ENCODE results near the gene PPP4R4.
"Not testable (repeated sequence)": the region's sequence is repeated elsewhere in the genome, so short reads cannot be mapped to it uniquely, and the experiment has no call there.

PPP4R4 gene

DNA sequence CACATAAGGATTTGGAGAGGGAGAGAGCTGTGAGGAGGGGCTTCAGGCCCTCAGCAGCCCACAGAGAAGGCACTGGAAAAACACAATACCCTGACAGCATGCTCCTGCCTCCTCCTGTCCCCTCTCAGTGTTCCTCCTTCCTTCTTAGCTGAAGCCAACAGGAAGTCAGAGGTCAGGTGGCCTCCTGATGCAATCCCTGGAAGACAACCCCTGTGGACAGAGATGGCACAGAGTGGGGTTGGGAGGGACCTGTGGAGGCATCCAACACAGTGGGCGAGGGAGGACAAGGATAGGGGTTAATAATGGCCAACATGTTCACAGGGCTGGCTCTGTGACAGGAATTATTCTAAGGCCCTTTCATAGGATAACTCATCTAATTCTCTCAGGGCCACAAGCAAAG, 29.4 kb upstream of the PPP4R4 start:
- DNase-seq, result no peak

DNA sequence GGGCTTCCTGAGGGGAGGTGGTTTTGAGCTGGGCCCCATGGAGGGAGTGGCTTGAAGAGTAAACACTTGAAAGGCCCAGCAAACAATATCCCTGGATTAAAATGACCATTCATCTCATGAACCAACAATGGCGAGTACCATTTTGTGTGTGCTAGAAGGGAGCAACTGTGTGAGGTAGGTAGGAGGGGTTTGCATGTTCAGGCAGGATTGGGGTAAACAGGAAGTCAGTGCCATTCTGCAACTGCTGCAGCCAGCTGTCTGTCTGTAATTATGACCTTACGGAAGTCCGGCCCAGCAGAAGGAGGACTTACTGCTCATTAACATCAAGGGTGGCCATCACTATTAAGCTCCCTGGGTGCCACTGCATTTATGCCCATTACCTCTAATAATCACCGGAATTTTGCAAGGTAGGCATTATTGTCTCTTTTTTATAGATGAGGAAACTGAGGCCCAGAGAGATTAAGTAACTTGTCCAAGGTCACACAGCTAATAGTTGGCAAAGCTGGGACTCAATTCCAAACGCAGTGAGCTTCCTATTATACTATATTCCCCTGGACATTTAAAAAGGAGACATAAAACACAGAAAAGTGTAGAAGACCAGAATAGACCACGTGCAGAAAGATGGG, 28.1 kb upstream of the PPP4R4 start:
- peak; percentile 48 for DNase-seq

DNA sequence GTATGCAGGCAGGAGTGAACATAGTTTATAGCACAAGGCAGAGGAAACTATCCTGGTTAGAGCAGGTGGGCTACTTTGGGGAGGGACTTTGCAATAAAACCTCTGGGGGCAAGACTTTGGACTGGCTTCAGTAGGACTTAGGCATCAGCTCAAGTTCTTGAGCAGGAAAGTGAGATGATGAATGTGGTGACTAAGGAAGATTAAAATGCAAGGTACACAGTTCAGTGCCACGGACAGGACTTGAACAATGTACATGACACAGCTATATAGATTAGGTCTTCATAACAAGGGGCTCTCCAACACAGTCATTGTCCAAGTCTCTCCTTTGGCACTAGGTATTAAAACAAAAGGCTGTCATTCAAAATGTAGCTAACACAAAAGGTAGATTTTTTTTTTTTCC, 21.4 kb upstream of the PPP4R4 start:
- no peak for DNase-seq

DNA sequence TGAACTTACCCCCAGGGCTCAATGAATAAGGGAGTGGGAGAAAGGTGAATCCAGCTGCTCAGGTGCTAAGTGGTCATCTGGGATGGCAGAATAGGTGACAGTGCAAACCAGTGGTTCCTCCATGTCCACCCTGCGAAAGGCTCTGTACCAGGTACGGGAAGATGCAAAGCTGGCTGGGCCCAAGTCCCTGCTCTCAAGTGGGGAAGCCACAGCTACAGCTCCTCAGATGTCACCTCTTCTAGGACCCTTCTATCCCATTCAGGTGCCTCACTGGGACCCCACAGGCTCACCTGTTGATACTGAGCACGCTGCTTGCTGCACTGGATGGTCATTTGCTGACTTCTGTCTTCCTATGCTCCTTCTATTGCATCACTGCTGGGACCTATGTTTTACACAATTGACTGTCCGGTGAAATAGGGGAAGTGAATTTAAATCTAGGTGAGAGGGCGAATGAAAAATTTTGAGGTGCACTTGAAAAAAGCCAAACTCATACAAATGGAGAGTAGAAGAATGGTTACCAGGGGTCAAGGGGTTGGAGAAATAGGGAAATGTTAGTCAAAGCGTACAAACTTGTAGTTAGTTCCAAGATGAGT, 20.3 kb upstream of the PPP4R4 start:
- no peak for DNase-seq

DNA sequence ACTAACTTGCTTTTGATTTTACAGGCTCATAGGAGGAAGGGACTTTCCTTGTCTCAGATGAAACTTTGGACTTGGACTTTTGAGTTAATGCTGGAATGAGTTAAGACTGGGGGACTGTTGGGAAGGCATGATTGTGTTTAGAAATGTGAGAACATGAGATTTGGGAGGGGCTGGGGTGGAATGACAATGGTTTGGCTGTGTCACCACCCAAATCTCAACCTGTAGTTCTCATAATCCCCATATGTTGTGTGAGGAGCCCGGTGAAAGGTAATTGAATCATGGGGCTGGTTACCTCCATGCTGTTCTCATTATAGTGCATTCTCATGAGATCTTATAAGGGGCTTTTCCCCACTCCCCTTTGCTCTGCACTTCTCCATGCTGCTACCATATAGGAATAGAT, 18.0 kb upstream of the PPP4R4 start:
- DNase-seq, result not testable (repeated sequence)

DNA sequence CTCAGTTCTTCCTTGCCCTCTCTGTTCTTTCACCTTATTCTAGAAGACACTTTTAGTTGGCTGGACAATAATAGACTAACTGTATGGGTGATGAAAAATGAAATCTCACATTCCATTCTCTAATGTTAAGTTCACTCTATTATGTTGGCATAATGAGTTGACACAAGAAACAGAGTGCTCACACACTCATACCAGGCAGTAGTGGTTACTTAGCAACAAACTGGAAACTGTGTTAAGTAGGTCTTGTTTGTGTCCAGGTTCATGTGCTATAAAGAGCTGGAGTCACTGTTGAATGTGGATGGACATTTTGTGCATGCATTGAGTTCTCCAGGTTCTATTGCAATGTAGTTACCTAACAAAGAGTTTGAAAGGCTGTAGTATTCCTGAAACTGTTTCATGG, 16.9 kb upstream of the PPP4R4 start:
- peak; percentile 39 for DNase-seq

DNA sequence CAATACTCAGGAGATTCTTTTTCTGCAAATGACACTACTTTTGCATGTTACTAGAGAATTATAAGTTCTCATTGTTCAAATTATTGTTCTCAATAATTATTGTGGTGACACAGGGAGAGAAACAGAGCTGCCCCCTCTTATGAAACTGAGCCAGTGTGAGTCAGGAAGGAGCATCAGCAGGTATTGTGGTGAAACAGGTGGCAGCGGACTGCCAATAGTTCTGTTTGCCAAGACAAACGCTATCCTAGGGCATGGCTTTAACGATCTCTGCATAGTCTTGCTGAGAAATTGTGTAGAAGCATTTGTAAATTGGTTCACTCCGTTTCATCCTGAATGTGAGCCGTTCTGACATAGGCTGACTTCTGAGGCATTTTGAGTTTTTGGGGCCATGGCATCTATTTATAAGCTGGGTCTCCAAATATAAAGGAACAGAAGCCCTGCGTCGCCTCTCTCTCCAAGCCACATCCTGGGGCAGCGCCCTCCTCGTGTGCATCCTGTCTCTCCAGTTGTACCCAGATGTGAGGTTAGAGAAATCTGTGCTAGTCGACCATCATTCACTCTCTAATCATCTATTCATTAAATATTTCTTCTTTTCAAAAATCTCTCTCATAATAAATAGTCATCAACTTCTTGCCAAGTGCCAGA, 15.8 kb upstream of the PPP4R4 start:
- no peak for DNase-seq

DNA sequence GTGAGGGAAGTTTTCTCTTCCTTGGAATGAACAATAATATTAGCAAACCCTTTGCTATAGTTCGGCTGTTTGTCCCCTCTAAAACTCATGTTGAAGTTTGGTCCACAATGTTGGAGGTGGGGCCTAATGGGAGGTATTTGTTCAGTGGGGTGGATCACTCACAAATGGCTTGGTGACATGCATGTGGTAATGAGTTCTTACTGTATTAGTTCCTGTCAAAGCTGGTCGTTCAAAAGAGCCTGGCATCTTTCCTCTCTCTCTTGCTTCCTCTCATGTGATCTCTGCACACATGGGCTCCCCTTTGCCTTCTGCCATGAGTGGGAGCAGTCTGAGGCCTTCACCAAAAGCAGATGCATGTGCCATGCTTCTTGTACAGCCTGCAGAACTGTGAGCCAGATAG, 13.1 kb upstream of the PPP4R4 start:
- no peak for DNase-seq

DNA sequence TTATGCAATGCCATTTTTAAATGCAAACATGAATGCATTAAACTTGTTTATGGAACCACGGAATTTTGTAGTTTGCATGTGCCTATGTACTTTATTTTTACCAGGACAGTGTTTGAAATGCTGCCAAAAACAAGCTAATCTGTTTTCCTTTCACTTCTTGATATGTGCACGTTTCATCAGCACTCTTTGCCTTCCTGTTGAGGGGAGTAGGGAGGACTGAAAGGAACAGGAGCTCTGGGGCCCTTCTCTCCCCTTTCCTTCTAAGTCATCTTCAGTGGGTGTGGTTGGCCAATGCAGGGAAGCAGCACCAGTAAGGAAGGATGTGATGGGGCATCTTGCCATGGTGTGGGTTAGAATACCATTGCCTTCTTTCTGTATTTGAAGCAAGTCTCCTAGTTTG, 12.1 kb upstream of the PPP4R4 start:
- no peak for DNase-seq

DNA sequence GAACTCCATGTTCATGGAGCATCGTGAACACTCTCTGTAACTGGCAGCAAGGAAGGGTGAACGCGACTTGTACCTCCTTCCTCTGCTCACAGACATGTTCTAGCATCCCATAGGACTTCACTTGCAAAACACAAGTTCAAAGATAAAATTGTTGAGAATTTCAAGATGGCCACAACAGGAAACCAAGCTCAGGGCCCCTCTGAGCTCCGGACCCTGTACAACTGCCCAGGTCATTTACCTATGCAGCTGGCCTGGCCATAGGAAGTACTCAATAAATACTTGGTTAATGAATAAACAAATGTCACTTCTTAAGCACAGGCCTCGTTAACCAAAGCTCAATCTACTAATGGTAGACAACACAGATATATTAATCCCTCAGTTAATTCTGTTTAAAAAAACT, 11.7 kb upstream of the PPP4R4 start:
- no peak for DNase-seq

DNA sequence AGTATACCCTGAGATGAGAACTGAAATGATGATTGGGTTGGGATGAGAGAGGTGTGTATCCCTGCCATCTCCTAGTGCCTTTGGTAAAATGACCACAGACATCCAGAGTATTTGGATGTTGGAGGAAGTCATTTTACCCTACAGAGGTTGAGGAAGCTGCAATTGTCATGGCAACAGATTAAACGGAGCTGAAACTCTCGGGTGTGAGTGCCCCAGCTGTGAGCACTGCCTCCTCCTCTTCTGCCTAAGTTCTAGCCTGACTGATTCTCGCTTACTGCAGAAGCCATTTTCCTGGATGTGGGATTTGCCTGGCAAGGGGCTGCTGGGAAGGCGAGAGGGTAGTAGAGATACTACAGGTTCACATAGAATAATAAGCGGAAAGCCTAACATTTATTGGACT, 10.3 kb upstream of the PPP4R4 start:
- no peak for DNase-seq

DNA sequence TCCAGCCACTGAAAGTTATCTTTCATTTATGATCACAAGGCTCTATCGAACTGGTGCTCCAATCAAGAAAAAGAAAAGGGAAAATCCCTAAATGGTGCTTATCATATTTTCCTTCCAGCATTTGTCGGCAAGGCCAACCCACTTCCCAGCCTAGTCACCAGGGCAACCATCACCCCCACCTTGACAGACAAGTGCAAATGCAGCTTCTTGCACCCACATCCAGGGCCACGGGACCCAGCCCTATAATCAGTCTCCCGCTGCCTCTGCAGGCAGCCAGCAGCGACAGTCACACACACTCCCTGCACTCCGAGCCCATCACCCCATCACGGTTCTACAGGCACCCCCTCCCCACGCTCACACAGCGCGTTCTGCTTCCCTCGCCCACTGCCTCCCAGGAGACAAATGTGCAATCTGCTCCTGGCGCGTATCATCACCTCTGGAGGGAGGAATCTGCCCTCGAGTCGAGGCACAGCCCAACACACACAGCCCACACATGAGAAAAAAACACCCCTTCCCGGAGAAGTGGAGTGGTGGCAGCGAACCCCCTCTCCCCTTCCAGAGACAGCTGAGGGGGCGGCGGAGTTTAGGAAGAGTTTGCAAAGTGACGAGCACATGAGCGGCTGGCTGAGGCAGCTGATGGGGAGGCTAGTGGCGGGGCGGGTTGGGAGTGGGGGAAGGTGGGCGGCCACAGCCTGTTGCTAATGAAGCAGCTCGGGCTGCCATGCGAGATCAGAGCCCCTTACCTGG, 9.3 kb upstream of the PPP4R4 start:
- no peak for DNase-seq

DNA sequence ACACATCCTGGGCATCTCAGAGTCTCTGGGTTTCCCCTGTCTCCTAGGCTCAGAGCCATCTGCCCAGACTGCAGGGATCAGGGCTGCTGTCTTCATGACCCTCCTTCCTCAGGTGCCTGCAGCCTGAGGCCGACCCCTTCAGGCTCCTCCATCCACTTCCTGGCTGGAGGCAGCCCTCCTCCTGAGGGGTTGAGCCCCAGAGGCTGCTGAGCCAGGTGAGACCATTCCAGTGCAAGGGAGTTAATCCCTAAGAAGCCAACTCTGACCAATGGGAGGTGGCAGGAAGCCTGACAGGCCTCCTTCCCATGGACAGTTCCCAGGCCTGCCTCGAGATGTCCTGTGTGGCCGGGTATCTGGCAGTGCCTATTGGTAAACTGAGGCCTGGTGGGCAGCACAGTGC, 8.4 kb upstream of the PPP4R4 start:
- no peak for DNase-seq

DNA sequence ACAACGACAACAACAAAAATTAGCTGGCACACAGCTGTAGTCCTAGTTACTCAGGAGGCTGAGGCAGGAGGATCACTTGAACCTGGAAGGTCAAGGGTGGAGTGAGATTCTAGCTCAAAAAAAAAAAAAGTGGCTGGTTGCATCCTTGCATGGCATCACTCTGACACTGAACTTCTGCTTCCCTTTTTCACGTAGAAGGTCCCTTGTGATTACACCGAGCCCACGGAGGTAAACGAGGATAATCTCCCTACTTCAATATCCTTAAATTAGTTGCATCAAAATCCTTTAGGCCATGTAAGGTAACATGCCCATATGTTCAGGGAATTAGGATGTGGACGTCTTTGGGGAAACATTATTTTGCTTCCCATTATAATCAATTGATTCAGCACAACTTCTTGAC, 4.0 kb upstream of the PPP4R4 start:
- DNase-seq, result no peak

DNA sequence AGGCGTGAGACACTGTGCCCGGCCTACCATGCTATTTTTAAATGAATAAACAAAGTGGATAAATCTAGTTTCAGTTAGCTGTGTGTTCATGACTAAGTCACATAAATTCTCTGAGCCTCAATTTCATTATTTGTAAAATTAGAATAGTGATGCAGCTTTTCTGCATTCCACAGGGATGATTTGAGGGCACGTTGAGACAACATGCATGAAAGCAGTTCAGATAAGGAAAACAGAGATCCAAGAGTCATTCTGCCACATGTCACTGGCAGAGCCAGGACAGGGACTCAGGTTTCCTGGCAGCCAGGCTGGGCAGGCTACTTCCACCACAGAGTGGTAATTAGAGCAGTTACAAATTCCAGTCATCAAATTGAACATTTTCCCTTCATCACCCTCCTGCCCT, 2.9 kb upstream of the PPP4R4 start:
- DNase-seq, result no peak

DNA sequence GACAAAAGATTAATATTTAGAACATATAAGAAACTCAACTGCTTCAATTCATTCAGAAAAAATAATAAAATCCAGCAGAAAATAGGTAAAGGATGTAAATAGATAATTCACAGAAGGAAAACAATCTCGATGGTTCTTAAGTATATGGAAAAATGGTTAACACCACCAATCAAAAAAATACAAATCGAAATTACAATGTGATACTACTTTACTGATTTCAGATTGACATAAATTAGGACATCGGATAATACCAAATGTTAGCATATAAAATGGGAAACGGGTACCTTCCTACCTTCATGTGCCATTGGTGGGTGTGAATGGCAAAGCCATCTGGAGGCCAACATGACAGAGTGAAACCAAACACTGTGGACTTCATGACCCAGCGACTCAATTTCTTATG, 1.6 kb upstream of the PPP4R4 start:
- no peak for DNase-seq

DNA sequence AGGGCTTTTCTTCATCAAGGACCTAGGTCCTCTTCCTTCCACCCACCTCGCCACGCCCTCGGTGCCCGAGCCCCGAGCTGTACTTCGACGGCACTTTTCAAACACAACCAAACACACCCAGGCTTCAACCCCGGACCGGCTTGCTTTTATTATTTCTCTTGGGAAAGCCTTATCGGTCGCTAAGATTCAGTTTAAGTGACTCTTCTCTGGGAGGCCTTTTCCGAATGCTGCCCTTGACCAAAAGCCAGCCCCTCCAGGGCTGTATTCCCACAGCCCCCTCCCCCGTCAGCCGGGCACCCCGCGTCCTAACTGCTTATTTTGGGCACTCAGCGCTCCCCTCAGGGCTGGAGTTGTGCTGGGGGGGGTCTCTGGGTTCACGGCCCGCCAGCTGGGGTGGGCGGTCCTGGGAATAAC, 644 bp upstream of the PPP4R4 start:
- no peak for DNase-seq

DNA sequence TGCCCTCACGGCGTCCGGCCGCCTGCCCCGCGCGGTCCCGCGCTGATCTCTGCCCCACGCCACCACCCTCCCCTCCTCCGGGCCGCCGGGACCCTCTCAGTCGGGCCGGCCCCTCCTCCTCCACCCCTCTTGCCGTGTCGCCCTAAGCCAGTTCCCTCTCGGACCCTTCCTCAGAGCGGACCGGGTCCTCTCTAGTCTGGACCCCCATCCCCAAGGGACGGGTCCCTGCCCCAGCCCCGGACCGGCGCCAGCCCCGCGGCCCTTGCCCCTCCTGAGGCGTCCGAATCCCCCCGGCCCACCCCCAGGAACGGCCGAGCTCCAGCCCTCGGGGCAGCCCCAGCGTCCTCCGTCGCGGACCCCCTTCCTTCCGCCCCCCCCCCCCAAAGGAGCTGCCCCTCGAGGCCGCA, 485 bp downstream of the PPP4R4 start:
- no peak for DNase-seq

DNA sequence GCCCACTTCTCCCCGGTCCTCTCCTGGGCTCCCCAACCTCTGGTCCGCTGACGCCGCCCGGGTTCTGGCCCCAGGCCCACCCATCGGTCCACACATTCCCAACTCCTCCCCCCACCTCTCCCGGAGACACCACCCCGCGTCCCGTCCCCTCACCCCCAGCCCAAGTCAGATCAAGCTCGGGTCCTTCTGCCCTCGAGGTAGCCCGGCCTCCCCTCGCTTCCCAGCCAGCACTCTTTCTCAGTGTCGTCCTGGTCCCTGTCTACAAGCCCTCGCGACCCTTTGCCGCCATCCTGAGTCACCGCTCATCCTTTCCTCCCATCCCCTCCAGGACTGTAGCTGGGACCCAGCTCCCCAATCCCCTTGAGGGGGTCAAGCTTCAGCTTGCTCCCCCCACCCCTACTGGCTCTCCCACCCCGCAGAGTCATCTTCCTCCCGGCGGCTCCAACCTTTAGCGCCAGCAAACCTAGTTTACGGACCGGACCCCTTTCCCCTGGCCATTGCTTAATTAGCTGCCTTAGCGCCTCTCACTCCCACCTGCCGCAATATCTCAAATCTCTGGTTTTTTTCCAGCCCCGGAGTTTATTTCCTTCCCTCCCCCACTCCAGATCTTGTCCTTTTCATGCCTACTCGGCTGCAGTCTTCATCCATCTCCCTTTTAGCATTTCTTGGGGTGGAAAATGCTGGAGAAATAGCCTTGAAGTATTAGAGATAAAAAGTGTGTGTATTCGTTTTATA, 1.1 kb downstream of the PPP4R4 start:
- DNase-seq, result no peak

DNA sequence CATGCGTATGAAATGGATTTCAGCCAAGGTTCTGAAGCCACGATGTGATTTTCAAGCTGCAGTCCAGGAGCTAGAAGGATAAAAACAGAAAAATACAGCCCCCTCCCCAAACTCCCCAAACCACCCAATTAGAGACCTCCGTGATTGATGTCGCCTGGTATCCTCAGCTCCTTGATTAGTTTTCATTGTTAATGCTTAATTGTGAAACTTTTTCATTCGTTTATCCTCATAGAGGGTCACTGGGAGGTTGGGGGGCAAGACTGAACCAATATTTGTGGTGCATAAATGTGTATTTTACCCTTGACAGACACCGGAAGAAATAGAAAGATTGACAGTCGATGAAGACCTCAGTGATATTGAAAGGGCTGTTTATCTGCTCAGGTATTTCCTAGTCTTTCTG, 1.6 kb downstream of the PPP4R4 start:
- DNase-seq, result no peak

DNA sequence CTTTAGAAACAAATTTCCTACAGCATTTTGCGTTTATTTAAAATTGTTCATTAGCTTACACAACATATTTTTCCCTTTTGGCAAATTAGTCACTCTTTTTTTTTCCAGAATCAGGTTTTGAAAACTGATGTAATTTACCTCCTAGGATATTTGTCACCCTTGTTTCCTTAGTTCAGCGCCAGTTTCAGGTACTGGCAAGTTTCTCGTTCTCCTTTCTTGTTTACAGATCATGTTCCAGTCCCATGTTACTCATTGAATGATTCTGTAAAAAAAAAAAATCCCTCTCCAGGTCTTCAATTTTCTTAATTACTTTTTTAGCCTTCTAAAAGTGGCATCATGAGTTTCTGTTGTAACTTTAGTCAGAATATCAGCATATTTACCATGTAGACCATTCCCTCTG, 2.7 kb downstream of the PPP4R4 start:
- no peak for DNase-seq

DNA sequence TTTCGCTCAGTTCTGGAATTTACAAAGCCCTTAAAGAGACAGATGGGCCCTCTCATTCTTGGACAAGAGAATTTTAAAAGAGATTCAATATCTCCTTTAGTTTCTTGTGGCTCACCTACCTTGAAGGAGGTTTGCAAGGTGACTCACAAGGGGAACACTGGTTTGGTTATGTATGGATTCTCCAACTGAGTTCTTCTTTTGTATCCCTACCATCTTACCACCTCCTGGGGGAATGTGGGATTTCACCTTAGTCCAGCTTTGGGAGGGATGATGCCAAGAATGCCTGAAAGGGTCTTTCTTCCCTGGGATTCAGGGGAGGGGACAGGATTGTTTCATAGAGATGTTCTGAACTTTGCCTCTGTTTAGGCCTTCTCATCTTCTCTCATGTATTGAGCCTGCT, 3.7 kb downstream of the PPP4R4 start:
- DNase-seq, result no peak

DNA sequence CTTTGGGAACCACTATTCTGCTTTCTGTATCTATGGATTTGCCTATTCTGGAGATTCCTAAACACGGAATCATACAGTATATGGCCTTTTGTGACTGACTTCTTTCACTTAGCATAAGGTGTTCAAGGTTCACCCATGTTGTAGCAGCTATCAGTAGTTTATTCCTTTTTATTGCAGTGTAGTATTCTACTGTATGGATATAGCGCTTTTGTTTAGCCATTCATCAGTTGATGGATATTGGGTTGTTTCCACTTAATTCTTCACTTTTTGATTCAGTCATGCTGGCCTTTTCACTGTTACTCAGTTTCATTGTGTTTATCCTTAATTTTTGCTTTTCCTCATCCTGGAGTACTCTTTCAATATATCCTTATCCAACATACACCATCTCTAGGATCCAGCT, 5.1 kb downstream of the PPP4R4 start:
- DNase-seq, result no peak

Data from NCI-H1417 treated with DMSO at 0.1 percent for 48 hours (cell line).